ENCODE measurements around the gene OR4K17. TPM values are rescaled to one million over a fixed set of nuclear protein-coding genes. Genes with fewer than 3 reads are reported as not detected.
A peak's percentile ranks its signal among the peaks of the same experiment; 100 is the strongest.

Gene OR4K17
- total and polyA plus RNA-seq, 9 of the 15 experiments (the other 6 are each of a cell fraction or from before 2014, with no cell fraction given): not detected

- no peak for TF ChIP-seq ZNF318 (IDR thresholded peaks at IDR 0.05; ENCODE audit: borderline replicate concordance in 1 of 2, low read depth in 1 of 2)
Observed at GRCh38 chr14:20116748-20117147, 6.2 kb downstream of the OR4K17 start (continued).

DNA sequence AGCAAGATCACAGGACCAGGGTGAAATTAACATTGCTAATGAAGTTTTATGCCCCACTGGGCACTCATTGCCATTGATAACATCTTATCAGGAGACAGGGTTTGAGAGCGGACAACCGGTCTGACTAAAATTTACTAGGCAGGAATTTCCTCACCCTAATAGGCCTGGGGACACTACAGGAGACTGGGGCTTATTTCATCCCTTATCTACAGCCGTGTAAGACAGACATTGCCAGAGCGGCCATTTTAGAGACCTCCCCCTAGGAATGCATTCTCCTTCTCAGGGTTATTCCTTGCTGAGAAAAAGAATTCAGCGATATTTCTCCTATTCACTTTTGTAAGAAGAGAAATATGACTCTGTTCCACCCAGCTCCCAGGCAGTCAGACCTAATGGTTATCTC lies 8.3 kb downstream of the OR4K17 start:
- FAIRE-seq (no peak), DNase-seq (ENCODE audit: extremely low read depth in 1 of 4, low spot score in 3 of 4) (no peak), ATAC-seq (no peak)
- Histone ChIP-seq H3K27me3 (ENCODE audit: control insufficient read depth in 2 of 2, insufficient read depth in 2 of 2, low read length in 2 of 2) (no peaks in the 10 kb centered on the region), H3K9ac (ENCODE audit: insufficient read depth in 1 of 2, low read depth in 2 of 2, low read length in 2 of 2) (no peak overlapping the region), H3K27ac (ENCODE audit: extremely low read depth, low read depth, low read length) (no peak overlapping the region), H3K4me3 (no peak overlapping the region), H3K79me2 (ENCODE audit: control insufficient read depth, insufficient read depth, low read length) (no peaks in the 10 kb centered on the region), H3K4me1 (replicated peaks in 1 of 2; ENCODE audit: control insufficient read depth in 2 of 2, insufficient read depth in 2 of 2, low read length in 2 of 2) (peaks cover 0 to 20% of the 10 kb centered on the region in 2 experiments; a peak in 2 of 5 replicates), H3K36me3 (ENCODE audit: control insufficient read depth, insufficient read depth, low read length) (peaks cover 6% of the 10 kb centered on the region; the same call in 1 of the 3 replicates), H2AFZ (ENCODE audit: low read depth, low read length) (no peak overlapping the region), H3K9me3 (replicated peaks; ENCODE audit: control insufficient read depth, insufficient read depth, low read depth, low read length) (peaks cover 15% of the 10 kb centered on the region), H3K4me2 (ENCODE audit: insufficient read depth, low read length) (no peak overlapping the region), H4K20me1 (replicated peaks; ENCODE audit: control insufficient read depth, insufficient read depth, low read length) (no peaks in the 10 kb centered on the region), H3K9me1 (ENCODE audit: control insufficient read depth, insufficient read depth, low read length) (no peaks in the 10 kb centered on the region)
- BruUV-seq (replicated peaks): no TSS peak
- ChIA-PET CTCF (ENCODE audit: low intra/inter-chr PET ratio) (no interaction called here), POLR2A (no interaction called here)
- in situ Hi-C loops (cut with MboI) (no loop called here), intact Hi-C loops (cut with micrococcal nuclease) (no loop called here)
- 71% methylated on average over 5 of the region's 5 CpGs for WGBS (ENCODE audit: insufficient coverage, low coverage, missing lambda C conversion rate)
- TF ChIP-seq MCM7 (IDR thresholded peaks at IDR 0.05) (no peak), SRSF3 (IDR thresholded peaks at IDR 0.05; ENCODE audit: insufficient read depth, low read length) (no peak), PPARD (CRISPR knock-in tag; IDR thresholded peaks at IDR 0.05) (no peak), ZC3H8 (IDR thresholded peaks at IDR 0.05) (no peak), NFYB (IDR thresholded peaks at IDR 0.05; ENCODE audit: extremely low read depth, insufficient read length) (no peak), CBX1 (IDR thresholded peaks at IDR 0.05; ENCODE audit: low read depth) (peak; percentile 53; the same call in 1 of the 2 replicates), RFX5 (IDR thresholded peaks at IDR 0.05; ENCODE audit: low read depth, low read length) (no peak), GTF2E2 (tag; IDR thresholded peaks at IDR 0.05) (no peak), SREBF2 (CRISPR knock-in tag; IDR thresholded peaks at IDR 0.05) (no peak), ZNF143 (CRISPR knock-in tag; IDR thresholded peaks at IDR 0.05) (no peak), BMI1 (IDR thresholded peaks at IDR 0.05; ENCODE audit: low read length) (no peak)
- TF ChIP-seq, protein P1, sequence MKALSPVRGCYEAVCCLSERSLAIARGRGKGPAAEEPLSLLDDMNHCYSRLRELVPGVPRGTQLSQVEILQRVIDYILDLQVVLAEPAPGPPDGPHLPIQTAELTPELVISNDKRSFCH (CRISPR knock-in tag; IDR thresholded peaks at IDR 0.05): no peak
- TF ChIP-seq, protein P1 (tag; IDR thresholded peaks at IDR 0.05): no peak
- TF ChIP-seq, protein P2, sequence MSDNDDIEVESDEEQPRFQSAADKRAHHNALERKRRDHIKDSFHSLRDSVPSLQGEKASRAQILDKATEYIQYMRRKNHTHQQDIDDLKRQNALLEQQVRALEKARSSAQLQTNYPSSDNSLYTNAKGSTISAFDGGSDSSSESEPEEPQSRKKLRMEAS (CRISPR knock-in tag; IDR thresholded peaks at IDR 0.05): no peak
